IMR-90 (cell line): ENCODE measurements around the gene LBHD2. TPM values are rescaled to one million over a fixed set of nuclear protein-coding genes. Genes with fewer than 3 reads are reported as not detected.

Source experiments
- ATAC-seq: fragments of 200-7000 bp; cut with Tn5 transposase; 2 replicates; pipeline ENCODE4 v1.9.1; 2020; ENCODE audit warnings: low read depth, mild to moderate bottlenecking, moderate library complexity
- BruUV-seq: library from RNA; stranded (reverse); fragments of 400-500 nt; replicated peaks from 2 replicates; lab custom pipeline; 2021; lab: Mats Ljungman, UMichigan
- CTCF ChIA-PET: fragments of 300-600 bp; formaldehyde crosslinking; extraction: SDS; loops from one replicate; lab custom pipeline; 2021; ENCODE audit warnings: antibody characterized with exemption; lab: Yijun Ruan, JAX
- POLR2A ChIA-PET: fragments of 300-600 bp; sonication (Branson Sonifier 250); formaldehyde crosslinking; loops from one replicate; lab custom pipeline; 2022; ENCODE audit warnings: antibody characterized with exemption; ENCODE audit not compliant: unreplicated experiment; lab: Charles Lee
- DNase-seq: peaks from one replicate; pipeline ENCODE4 v3.0.0; 2013
- H2AFZ ChIP-seq: replicated peaks from 2 replicates; pipeline ENCODE3; 2013; ENCODE audit warnings: low read length, mild to moderate bottlenecking; ENCODE audit not compliant: poor library complexity
- H2AK5ac ChIP-seq: 2 replicates; pipeline ENCODE4 v1.6.1; 2013; ENCODE audit warnings: low read depth, low read length, inconsistent platforms
- H2AK9ac ChIP-seq: replicated peaks from 2 replicates; pipeline ENCODE3; 2013; ENCODE audit warnings: mild to moderate bottlenecking, low read depth, low read length, moderate library complexity; ENCODE audit not compliant: poor library complexity
- H2BK120ac ChIP-seq: 2 replicates; pipeline ENCODE4 v1.6.1; 2013; ENCODE audit warnings: low read depth, low read length, inconsistent platforms
- H2BK15ac ChIP-seq: 3 replicates; pipeline ENCODE4 v1.6.1; 2013; ENCODE audit warnings: low read depth, low read length, inconsistent platforms
- H2BK20ac ChIP-seq: 2 replicates; pipeline ENCODE4 v1.6.1; 2013; ENCODE audit warnings: low read depth, mild to moderate bottlenecking, inconsistent platforms, low read length, moderate library complexity
- H2BK5ac ChIP-seq: 2 replicates; pipeline ENCODE4 v1.6.1; 2013; ENCODE audit warnings: mild to moderate bottlenecking, low read depth, low read length, inconsistent platforms; ENCODE audit not compliant: poor library complexity, severe bottlenecking
- H3K14ac ChIP-seq: replicated peaks from 2 replicates; pipeline ENCODE4 v1.6.1; 2013; ENCODE audit warnings: low read depth, low read length, inconsistent platforms
- H3K18ac ChIP-seq: 2 replicates; pipeline ENCODE4 v1.6.1; 2013; ENCODE audit warnings: low read depth, low read length, control low read depth
- H3K23ac ChIP-seq: 2 replicates; pipeline ENCODE4 v1.6.1; 2013; ENCODE audit warnings: low read depth, low read length, inconsistent platforms
- H3K27ac ChIP-seq: 2 replicates; pipeline ENCODE4 v1.5.1; 2013; ENCODE audit warnings: mild to moderate bottlenecking, control low read depth, low read length; ENCODE audit not compliant: insufficient read depth
- H3K27me3 ChIP-seq: 2 replicates; pipeline ENCODE4 v1.6.1; 2013; ENCODE audit warnings: low read length; ENCODE audit not compliant: control insufficient read depth, insufficient read depth
- H3K36me3 ChIP-seq: 2 replicates; pipeline ENCODE4 v1.6.1; 2013; ENCODE audit warnings: low read length, mixed read lengths; ENCODE audit not compliant: control insufficient read depth, insufficient read depth
- H3K4ac ChIP-seq: 2 replicates; pipeline ENCODE4 v1.6.1; 2013; ENCODE audit warnings: low read depth, low read length, inconsistent platforms
- H3K4me1 ChIP-seq: 2 replicates; pipeline ENCODE4 v1.6.1; 2013; ENCODE audit warnings: low read length, mixed read lengths; ENCODE audit not compliant: control insufficient read depth, insufficient read depth
- H3K4me2 ChIP-seq: 2 replicates; pipeline ENCODE4 v1.6.1; 2013; ENCODE audit warnings: low read depth, mild to moderate bottlenecking, control low read depth, low read length, moderate library complexity
- H3K4me3 ChIP-seq: 2 replicates; pipeline ENCODE4 v1.5.1; 2013; ENCODE audit warnings: low read depth, mild to moderate bottlenecking, control low read depth, low read length, moderate library complexity; ENCODE audit not compliant: insufficient read depth
- H3K56ac ChIP-seq: 2 replicates; pipeline ENCODE4 v1.6.1; 2013; ENCODE audit warnings: low read length, inconsistent platforms; ENCODE audit not compliant: insufficient read depth; ENCODE audit errors: extremely low read depth
- H3K79me1 ChIP-seq, 2 experiments: 2 replicates each; pipeline ENCODE4 v1.6.1; 2013; ENCODE audit warnings: low read length in 2 of 2, inconsistent platforms in 1 of 2, low read depth in 1 of 2
- H3K9ac ChIP-seq: 2 replicates; pipeline ENCODE4 v1.6.1; 2013; ENCODE audit warnings: low read depth, low read length, control low read depth
- H3K9me1 ChIP-seq: 2 replicates; pipeline ENCODE4 v1.6.1; 2013; ENCODE audit warnings: low read length, inconsistent platforms; ENCODE audit not compliant: insufficient read depth
- H3K9me3 ChIP-seq: 2 replicates; pipeline ENCODE4 v1.6.1; 2013; ENCODE audit warnings: low read length; ENCODE audit not compliant: control insufficient read depth, insufficient read depth
- H4K20me1 ChIP-seq: 2 replicates; pipeline ENCODE4 v1.6.1; 2013; ENCODE audit warnings: low read length, inconsistent platforms; ENCODE audit not compliant: insufficient read depth
- H4K5ac ChIP-seq: 2 replicates; pipeline ENCODE4 v1.6.1; 2013; ENCODE audit warnings: mild to moderate bottlenecking, low read depth, low read length, control low read depth
- H4K8ac ChIP-seq, 2 experiments: 2 replicates each; pipeline ENCODE4 v1.6.1; 2013; ENCODE audit warnings: low read depth in 2 of 2, low read length in 2 of 2, control low read depth in 1 of 2, inconsistent platforms in 1 of 2
- H4K91ac ChIP-seq: 2 replicates; pipeline ENCODE4 v1.6.1; 2013; ENCODE audit warnings: low read depth, low read length, inconsistent platforms; ENCODE audit not compliant: insufficient read depth
- BHLHE40 ChIP-seq: fragments of 150-350 bp; IDR thresholded peaks from 2 replicates; pipeline ENCODE4 v1.6.1; 2016; ENCODE audit warnings: mild to moderate bottlenecking, low read depth, low read length
- CEBPB ChIP-seq: IDR thresholded peaks from 2 replicates; pipeline ENCODE4 v1.6.1; 2012; ENCODE audit warnings: low read depth, low read length, improper control_type of control experiment
- CHD1 ChIP-seq: IDR thresholded peaks from 2 replicates; pipeline ENCODE4 v1.6.1; 2012; ENCODE audit warnings: low read depth, low read length, improper control_type of control experiment
- CTCF ChIP-seq: conservative IDR thresholded peaks from 2 replicates; pipeline ENCODE4 v1.5.1; 2012; ENCODE audit warnings: mild to moderate bottlenecking, low read depth, low read length, improper control_type of control experiment
- ELK1 ChIP-seq: fragments of 150-350 bp; IDR thresholded peaks from 2 replicates; pipeline ENCODE4 v1.6.1; 2016; ENCODE audit warnings: low read depth, mild to moderate bottlenecking, low read length, moderate library complexity, borderline replicate concordance
- FOS ChIP-seq: fragments of 150-350 bp; IDR thresholded peaks from 2 replicates; pipeline ENCODE4 v1.6.1; 2016; ENCODE audit warnings: low read depth, low read length
- MAFK ChIP-seq: IDR thresholded peaks from 2 replicates; pipeline ENCODE4 v1.6.1; 2012; ENCODE audit warnings: low read depth, low read length, improper control_type of control experiment
- MAZ ChIP-seq: IDR thresholded peaks from 2 replicates; pipeline ENCODE4 v1.6.1; 2012; ENCODE audit warnings: low read depth, mild to moderate bottlenecking, low read length, improper control_type of control experiment, moderate library complexity, borderline replicate concordance
- MXI1 ChIP-seq: IDR thresholded peaks from 2 replicates; pipeline ENCODE4 v1.6.1; 2012; ENCODE audit warnings: low read depth, mild to moderate bottlenecking, low read length, moderate library complexity, borderline replicate concordance
- POLR2A ChIP-seq: IDR thresholded peaks from 2 replicates; pipeline ENCODE4 v1.6.1; 2012; ENCODE audit warnings: mild to moderate bottlenecking, low read depth, low read length
- RAD21 ChIP-seq: IDR thresholded peaks from 2 replicates; pipeline ENCODE4 v1.6.1; 2012; ENCODE audit warnings: low read length, improper control_type of control experiment
- RFX5 ChIP-seq: IDR thresholded peaks from 2 replicates; pipeline ENCODE4 v1.8.0; 2012; ENCODE audit warnings: low read depth, mild to moderate bottlenecking, low read length, moderate library complexity
- SMC3 ChIP-seq: fragments of 150-350 bp; IDR thresholded peaks from 2 replicates; pipeline ENCODE4 v1.6.1; 2016; ENCODE audit warnings: low read depth, mild to moderate bottlenecking, antibody characterized with exemption, low read length, moderate library complexity
- WGBS, 2 experiments: methylation state at CpG; one replicate each; pipeline versions ENCODE4 v1.1.5 to v1.1.7; 2013; ENCODE audit warnings: missing lambda C conversion rate in 2 of 2; ENCODE audit not compliant: insufficient read length in 1 of 2; ENCODE audit errors: extremely low coverage in 2 of 2; 5-methylcytosine and 5-hydroxymethylcytosine counted together
- dilution Hi-C: fragments of 300-500 bp; cut with HindIII; formaldehyde crosslinking; loops from one replicate; pipeline ENCODE4 v1.14.3; 2018; ENCODE audit warnings: low sequenced_read_pairs; ENCODE audit not compliant: unreplicated experiment
- in situ Hi-C: fragments of 300-500 bp; cut with MboI; formaldehyde crosslinking; loops from 3 replicates; pipeline ENCODE4 v1.14.3; 2019; ENCODE audit warnings: low sequenced_read_pairs, inconsistent platforms, mixed read lengths
- intact Hi-C: fragments of 100-400 bp; cut with micrococcal nuclease; formaldehyde crosslinking; loops from 2 replicates; pipeline ENCODE4 v1.10.0; 2022
- polyA plus RNA-seq, 3 experiments: library from polyadenylated mRNA; depleted of rRNA; stranded (reverse); fragments of >200 nt; gene quantifications; 2 replicates each; pipeline ENCODE4 v1.2.3, GENCODE V29; 2012; ENCODE audit warnings: low replicate concordance in 1 of 3
- total RNA-seq: library from RNA; depleted of rRNA; stranded (reverse); fragments of >200 nt; gene quantifications from 2 replicates; pipeline ENCODE4 v1.2.3, GENCODE V29; 2012

LBHD2 gene
- total and polyA plus RNA-seq, 2 of the 4 experiments (the other 2 are of a cell fraction), result not detected

- Histone ChIP-seq H2BK5ac (no peak overlapping the region), H3K27me3 (peaks cover 6% of the 10 kb centered on the region; the same call in 1 of the 2 replicates), H3K4me1 (peaks cover 17% of the 10 kb centered on the region), H3K4me2 (no peak overlapping the region), H2BK15ac (no peak overlapping the region), H4K8ac (no peak overlapping the region), H3K9me3 (no peaks in the 10 kb centered on the region), H3K9ac (no peak overlapping the region), H2BK120ac (no peak overlapping the region), H3K79me1 (no peaks in the 10 kb centered on the region), H3K4ac (peak overlapping the region; percentile 29; the same call in 1 of the 2 replicates), H2AK5ac (no peak overlapping the region), H3K27ac (no peak overlapping the region), H4K91ac (no peak overlapping the region), H3K9me1 (no peaks in the 10 kb centered on the region), H4K20me1 (no peaks in the 10 kb centered on the region; the same call in 1 of the 2 replicates), H3K14ac (no peak overlapping the region), H3K56ac (no peak overlapping the region), H4K5ac (no peak overlapping the region), H3K36me3 (no peaks in the 10 kb centered on the region), H3K4me3 (no peak overlapping the region), H3K23ac (no peak overlapping the region), H2BK20ac (no peak overlapping the region), H2AFZ (no peak overlapping the region), H2AK9ac (peak overlapping the region; percentile 66), H3K18ac (no peak overlapping the region)
- ChIA-PET CTCF (no interaction called here), POLR2A (no interaction called here)
- DNase-seq, result no peak
- ATAC-seq, result no peak
- dilution Hi-C loops, result no loop called here
- 90% methylated on average over 2 of the region's 5 CpGs; no CpG with 5 or more reads in 1 of the 2 experiments for WGBS, 2 experiments
- in situ Hi-C loops, result no loop called here
- intact Hi-C loops, result no loop called here
- BruUV-seq, result no TSS peak
- TF ChIP-seq MAZ (no peak), CHD1 (no peak), MXI1 (no peak), POLR2A (no peak), MAFK (no peak), SMC3 (no peak), BHLHE40 (no peak), CTCF (no peak), CEBPB (no peak), ELK1 (no peak), RFX5 (no peak), RAD21 (no peak), FOS (no peak)
Observed at GRCh38 chr14:103124501-103125001, 40.5 kb downstream of the LBHD2 start.
